HEK293 (cell line): ENCODE data around the gene ITPRID2.

Experiments used
- ZNF121 ChIP-seq: fragments of 450-650 bp; formaldehyde crosslinking; IDR thresholded peaks from 2 replicates; pipeline ENCODE4 v1.5.1; 2016; ENCODE audit warnings: missing biosample characterization, missing genetic modification characterization
- ZNF350 ChIP-seq: fragments of 450-650 bp; formaldehyde crosslinking; IDR thresholded peaks from 2 replicates; pipeline ENCODE4 v1.5.0; 2017; ENCODE audit warnings: missing biosample characterization, mild to moderate bottlenecking, missing genetic modification characterization
- ZNF530 ChIP-seq: fragments of 450-650 bp; formaldehyde crosslinking; IDR thresholded peaks from 2 replicates; pipeline ENCODE4 v1.5.1; 2016; ENCODE audit warnings: low read depth, missing biosample characterization, missing genetic modification characterization
- ZNF785 ChIP-seq: fragments of 450-650 bp; formaldehyde crosslinking; IDR thresholded peaks from 2 replicates; pipeline ENCODE4 v1.5.1; 2016; ENCODE audit warnings: missing biosample characterization, missing genetic modification characterization
- TF ChIP-seq, protein P1 (sequence below): fragments of 450-650 bp; formaldehyde crosslinking; IDR thresholded peaks from 2 replicates; pipeline ENCODE4 v1.5.1; 2016; ENCODE audit warnings: missing biosample characterization, missing genetic modification characterization, low read depth
- TF ChIP-seq, protein P2 (sequence below): fragments of 450-650 bp; formaldehyde crosslinking; IDR thresholded peaks from 2 replicates; pipeline ENCODE4 v1.5.1; 2017; ENCODE audit warnings: missing biosample characterization, missing genetic modification characterization
- TF ChIP-seq, protein P3 (sequence below): fragments of 450-650 bp; formaldehyde crosslinking; IDR thresholded peaks from 2 replicates; pipeline ENCODE4 v1.5.1; 2016; ENCODE audit warnings: missing biosample characterization, missing genetic modification characterization
- TF ChIP-seq, protein P4 (sequence below): fragments of 450-650 bp; formaldehyde crosslinking; IDR thresholded peaks from 2 replicates; pipeline ENCODE4 v1.5.1; 2016; ENCODE audit warnings: missing biosample characterization, missing genetic modification characterization
- TF ChIP-seq, protein P5 (sequence below): fragments of 450-650 bp; formaldehyde crosslinking; optimal IDR thresholded peaks from 2 replicates; pipeline ENCODE3; 2016; ENCODE audit warnings: missing biosample characterization, mild to moderate bottlenecking, missing genetic modification characterization

DNA sequence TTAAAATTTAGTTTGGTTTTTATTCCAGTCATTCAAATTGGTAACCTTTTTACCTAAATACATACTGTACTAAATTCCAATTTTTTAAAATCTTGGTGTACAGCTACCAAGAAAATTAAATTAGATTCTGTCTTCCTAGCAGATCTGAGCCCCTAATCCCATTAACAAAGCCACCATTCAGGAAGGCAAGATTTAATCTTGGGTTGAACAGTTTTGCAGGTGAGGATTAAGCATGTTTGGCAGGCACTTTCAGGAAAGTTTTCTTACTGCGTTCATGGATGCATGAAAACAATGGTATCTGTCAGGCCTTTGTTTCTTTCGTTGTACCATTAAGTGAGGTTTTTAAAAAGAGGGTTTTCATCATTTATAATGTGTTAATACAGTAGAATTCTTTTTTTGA lies 32.8 kb downstream of the ITPRID2 start:
- TF ChIP-seq ZNF350 (tag by site-specific recombination) (no peak), ZNF530 (tag by site-specific recombination) (no peak), ZNF121 (tag by site-specific recombination) (no peak), ZNF785 (tag by site-specific recombination) (no peak)
- TF ChIP-seq, protein P1, sequence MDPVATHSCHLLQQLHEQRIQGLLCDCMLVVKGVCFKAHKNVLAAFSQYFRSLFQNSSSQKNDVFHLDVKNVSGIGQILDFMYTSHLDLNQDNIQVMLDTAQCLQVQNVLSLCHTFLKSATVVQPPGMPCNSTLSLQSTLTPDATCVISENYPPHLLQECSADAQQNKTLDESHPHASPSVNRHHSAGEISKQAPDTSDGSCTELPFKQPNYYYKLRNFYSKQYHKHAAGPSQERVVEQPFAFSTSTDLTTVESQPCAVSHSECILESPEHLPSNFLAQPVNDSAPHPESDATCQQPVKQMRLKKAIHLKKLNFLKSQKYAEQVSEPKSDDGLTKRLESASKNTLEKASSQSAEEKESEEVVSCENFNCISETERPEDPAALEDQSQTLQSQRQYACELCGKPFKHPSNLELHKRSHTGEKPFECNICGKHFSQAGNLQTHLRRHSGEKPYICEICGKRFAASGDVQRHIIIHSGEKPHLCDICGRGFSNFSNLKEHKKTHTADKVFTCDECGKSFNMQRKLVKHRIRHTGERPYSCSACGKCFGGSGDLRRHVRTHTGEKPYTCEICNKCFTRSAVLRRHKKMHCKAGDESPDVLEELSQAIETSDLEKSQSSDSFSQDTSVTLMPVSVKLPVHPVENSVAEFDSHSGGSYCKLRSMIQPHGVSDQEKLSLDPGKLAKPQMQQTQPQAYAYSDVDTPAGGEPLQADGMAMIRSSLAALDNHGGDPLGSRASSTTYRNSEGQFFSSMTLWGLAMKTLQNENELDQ (tag by site-specific recombination) = no peak
- TF ChIP-seq, protein P2, sequence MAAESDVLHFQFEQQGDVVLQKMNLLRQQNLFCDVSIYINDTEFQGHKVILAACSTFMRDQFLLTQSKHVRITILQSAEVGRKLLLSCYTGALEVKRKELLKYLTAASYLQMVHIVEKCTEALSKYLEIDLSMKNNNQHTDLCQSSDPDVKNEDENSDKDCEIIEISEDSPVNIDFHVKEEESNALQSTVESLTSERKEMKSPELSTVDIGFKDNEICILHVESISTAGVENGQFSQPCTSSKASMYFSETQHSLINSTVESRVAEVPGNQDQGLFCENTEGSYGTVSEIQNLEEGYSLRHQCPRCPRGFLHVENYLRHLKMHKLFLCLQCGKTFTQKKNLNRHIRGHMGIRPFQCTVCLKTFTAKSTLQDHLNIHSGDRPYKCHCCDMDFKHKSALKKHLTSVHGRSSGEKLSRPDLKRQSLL (tag by site-specific recombination) = no peak
- TF ChIP-seq, protein P3, sequence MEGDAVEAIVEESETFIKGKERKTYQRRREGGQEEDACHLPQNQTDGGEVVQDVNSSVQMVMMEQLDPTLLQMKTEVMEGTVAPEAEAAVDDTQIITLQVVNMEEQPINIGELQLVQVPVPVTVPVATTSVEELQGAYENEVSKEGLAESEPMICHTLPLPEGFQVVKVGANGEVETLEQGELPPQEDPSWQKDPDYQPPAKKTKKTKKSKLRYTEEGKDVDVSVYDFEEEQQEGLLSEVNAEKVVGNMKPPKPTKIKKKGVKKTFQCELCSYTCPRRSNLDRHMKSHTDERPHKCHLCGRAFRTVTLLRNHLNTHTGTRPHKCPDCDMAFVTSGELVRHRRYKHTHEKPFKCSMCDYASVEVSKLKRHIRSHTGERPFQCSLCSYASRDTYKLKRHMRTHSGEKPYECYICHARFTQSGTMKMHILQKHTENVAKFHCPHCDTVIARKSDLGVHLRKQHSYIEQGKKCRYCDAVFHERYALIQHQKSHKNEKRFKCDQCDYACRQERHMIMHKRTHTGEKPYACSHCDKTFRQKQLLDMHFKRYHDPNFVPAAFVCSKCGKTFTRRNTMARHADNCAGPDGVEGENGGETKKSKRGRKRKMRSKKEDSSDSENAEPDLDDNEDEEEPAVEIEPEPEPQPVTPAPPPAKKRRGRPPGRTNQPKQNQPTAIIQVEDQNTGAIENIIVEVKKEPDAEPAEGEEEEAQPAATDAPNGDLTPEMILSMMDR (tag by site-specific recombination) = no peak
- TF ChIP-seq, protein P4, sequence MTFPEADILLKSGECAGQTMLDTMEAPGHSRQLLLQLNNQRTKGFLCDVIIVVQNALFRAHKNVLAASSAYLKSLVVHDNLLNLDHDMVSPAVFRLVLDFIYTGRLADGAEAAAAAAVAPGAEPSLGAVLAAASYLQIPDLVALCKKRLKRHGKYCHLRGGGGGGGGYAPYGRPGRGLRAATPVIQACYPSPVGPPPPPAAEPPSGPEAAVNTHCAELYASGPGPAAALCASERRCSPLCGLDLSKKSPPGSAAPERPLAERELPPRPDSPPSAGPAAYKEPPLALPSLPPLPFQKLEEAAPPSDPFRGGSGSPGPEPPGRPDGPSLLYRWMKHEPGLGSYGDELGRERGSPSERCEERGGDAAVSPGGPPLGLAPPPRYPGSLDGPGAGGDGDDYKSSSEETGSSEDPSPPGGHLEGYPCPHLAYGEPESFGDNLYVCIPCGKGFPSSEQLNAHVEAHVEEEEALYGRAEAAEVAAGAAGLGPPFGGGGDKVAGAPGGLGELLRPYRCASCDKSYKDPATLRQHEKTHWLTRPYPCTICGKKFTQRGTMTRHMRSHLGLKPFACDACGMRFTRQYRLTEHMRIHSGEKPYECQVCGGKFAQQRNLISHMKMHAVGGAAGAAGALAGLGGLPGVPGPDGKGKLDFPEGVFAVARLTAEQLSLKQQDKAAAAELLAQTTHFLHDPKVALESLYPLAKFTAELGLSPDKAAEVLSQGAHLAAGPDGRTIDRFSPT (tag by site-specific recombination) = no peak
- TF ChIP-seq, protein P5, sequence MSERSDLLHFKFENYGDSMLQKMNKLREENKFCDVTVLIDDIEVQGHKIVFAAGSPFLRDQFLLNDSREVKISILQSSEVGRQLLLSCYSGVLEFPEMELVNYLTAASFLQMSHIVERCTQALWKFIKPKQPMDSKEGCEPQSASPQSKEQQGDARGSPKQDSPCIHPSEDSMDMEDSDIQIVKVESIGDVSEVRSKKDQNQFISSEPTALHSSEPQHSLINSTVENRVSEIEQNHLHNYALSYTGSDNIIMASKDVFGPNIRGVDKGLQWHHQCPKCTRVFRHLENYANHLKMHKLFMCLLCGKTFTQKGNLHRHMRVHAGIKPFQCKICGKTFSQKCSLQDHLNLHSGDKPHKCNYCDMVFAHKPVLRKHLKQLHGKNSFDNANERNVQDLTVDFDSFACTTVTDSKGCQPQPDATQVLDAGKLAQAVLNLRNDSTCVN (tag by site-specific recombination) = no peak
